ENCODE results near the gene MUC2.

GRCh38 chr11:1123970-1124369, 49.3 kb downstream of the MUC2 start:
- TF ChIP-seq CTCF (conservative IDR thresholded peaks at IDR 0.05; ENCODE audit: low read length) (no peak), EZH2phosphoT487 (IDR thresholded peaks at IDR 0.05; ENCODE audit: borderline replicate concordance) (no peak)
